ENCODE data around the gene ZMIZ2. TPM values are rescaled to one million over a fixed set of nuclear protein-coding genes. Genes with fewer than 3 reads are reported as not detected.
"Not testable (repeated sequence)": the region's sequence is repeated elsewhere in the genome, so short reads cannot be mapped to it uniquely, and the experiment has no call there.

The ZMIZ2 gene
- total RNA-seq, 1 donor from 2014 or later: 99.5 TPM

GRCh38 chr7:44775383-44776107 is 26.9 kb downstream of the ZMIZ2 start:
- H3K27me3 Mint-ChIP-seq (ENCODE audit: low read depth): no peaks in the 10 kb centered on the region
- no peaks in the 10 kb centered on the region for H3K36me3 Mint-ChIP-seq (ENCODE audit: low read depth)
- H3K4me1 Mint-ChIP-seq: no peaks in the 10 kb centered on the region
- H3K27ac Mint-ChIP-seq (ENCODE audit: unreplicated experiment): no peak overlapping the region
- no peak for TF ChIP-seq CTCF (conservative IDR thresholded peaks at IDR 0.05)
- no peak overlapping the region for H3K4me3 Mint-ChIP-seq
- H3K9me3 Mint-ChIP-seq: no peaks in the 10 kb centered on the region
- DNase-seq (ENCODE audit: low read depth, low spot score): no peak

GRCh38 chr7:44776211-44776610 is 27.6 kb downstream of the ZMIZ2 start:
- Mint-ChIP-seq H3K27ac (ENCODE audit: unreplicated experiment) (no peak overlapping the region), H3K36me3 (ENCODE audit: low read depth) (no peaks in the 10 kb centered on the region)

GRCh38 chr7:44782460-44782859 is 33.8 kb downstream of the ZMIZ2 start:
- H3K36me3 Mint-ChIP-seq (ENCODE audit: low read depth): no peaks in the 10 kb centered on the region
- no peak overlapping the region for H3K27ac Mint-ChIP-seq (ENCODE audit: unreplicated experiment)

More at GRCh38 chr7:44776211-44776610, 27.6 kb downstream of the ZMIZ2 start:
- Mint-ChIP-seq H3K4me3 (no peak overlapping the region), H3K9me3 (no peaks in the 10 kb centered on the region), H3K4me1 (no peaks in the 10 kb centered on the region), H3K27me3 (ENCODE audit: low read depth) (no peaks in the 10 kb centered on the region)
- DNase-seq (ENCODE audit: low read depth, low spot score): no peak
- TF ChIP-seq CTCF (conservative IDR thresholded peaks at IDR 0.05): no peak

GRCh38 chr7:44783407-44783806 is 34.8 kb downstream of the ZMIZ2 start:
- Mint-ChIP-seq H3K27me3 (ENCODE audit: low read depth) (no peaks in the 10 kb centered on the region), H3K4me1 (no peaks in the 10 kb centered on the region), H3K9me3 (peaks cover 4% of the 10 kb centered on the region), H3K27ac (ENCODE audit: unreplicated experiment) (no peak overlapping the region), H3K36me3 (ENCODE audit: low read depth) (no peaks in the 10 kb centered on the region), H3K4me3 (no peak overlapping the region)
- no peak for DNase-seq (ENCODE audit: low read depth, low spot score)
- no peak for TF ChIP-seq CTCF (conservative IDR thresholded peaks at IDR 0.05)

More at GRCh38 chr7:44782460-44782859, 33.8 kb downstream of the ZMIZ2 start:
- no peak overlapping the region for H3K4me3 Mint-ChIP-seq
- H3K9me3 Mint-ChIP-seq: peaks cover 4% of the 10 kb centered on the region
- TF ChIP-seq CTCF (conservative IDR thresholded peaks at IDR 0.05): no peak
- no peak for DNase-seq (ENCODE audit: low read depth, low spot score)
- no peaks in the 10 kb centered on the region for H3K4me1 Mint-ChIP-seq
- no peaks in the 10 kb centered on the region for H3K27me3 Mint-ChIP-seq (ENCODE audit: low read depth)

- Mint-ChIP-seq H3K4me3 (no peak overlapping the region), H3K4me1 (no peaks in the 10 kb centered on the region), H3K9me3 (peaks cover 4% of the 10 kb centered on the region), H3K27me3 (ENCODE audit: low read depth) (no peaks in the 10 kb centered on the region), H3K27ac (ENCODE audit: unreplicated experiment) (no peak overlapping the region), H3K36me3 (ENCODE audit: low read depth) (no peaks in the 10 kb centered on the region)
- TF ChIP-seq CTCF (conservative IDR thresholded peaks at IDR 0.05): no peak
- DNase-seq (ENCODE audit: low read depth, low spot score): no peak
Measured at GRCh38 chr7:44784364-44784763, 35.7 kb downstream of the ZMIZ2 start.

GRCh38 chr7:44785218-44785617 is 36.6 kb downstream of the ZMIZ2 start:
- not testable (repeated sequence) for H3K27ac Mint-ChIP-seq (ENCODE audit: unreplicated experiment); H3K4me1 Mint-ChIP-seq; H3K9me3 Mint-ChIP-seq; H3K4me3 Mint-ChIP-seq; H3K27me3 Mint-ChIP-seq (ENCODE audit: low read depth); H3K36me3 Mint-ChIP-seq (ENCODE audit: low read depth); DNase-seq (ENCODE audit: low read depth, low spot score)
